ENCODE measurements around the gene CUEDC2. TPM values are rescaled to one million over a fixed set of nuclear protein-coding genes. Genes with fewer than 3 reads are reported as not detected.

CUEDC2 gene
- polyA plus RNA-seq, 1 donor from 2014 or later = 169 TPM

GRCh38 chr10:102401342-102401654 lies 31.1 kb downstream of the CUEDC2 start:
- Histone ChIP-seq H3K27me3 (ENCODE audit: insufficient read depth, low read depth, low read length) (no peaks in the 10 kb centered on the region), H3K27ac (ENCODE audit: low read length) (no peak overlapping the region), H3K4me3 (ENCODE audit: low read length) (no peak overlapping the region), H3K36me3 (ENCODE audit: insufficient read depth, low read length) (no peaks in the 10 kb centered on the region), H3K4me2 (ENCODE audit: low read length) (no peak overlapping the region), H3F3A (ENCODE audit: insufficient read depth, low read length, poor library complexity, severe bottlenecking) (no peaks in the 10 kb centered on the region), H3K9me3 (ENCODE audit: low read length) (no peaks in the 10 kb centered on the region), H3K9ac (ENCODE audit: low read length) (no peak overlapping the region), H3K9me2 (ENCODE audit: insufficient read depth, low read length) (no peaks in the 10 kb centered on the region), H2AFZ (ENCODE audit: low read depth, low read length) (no peak overlapping the region), H3K79me2 (replicated peaks; ENCODE audit: insufficient read depth, low read length) (no peaks in the 10 kb centered on the region), H4K20me1 (ENCODE audit: insufficient read depth) (no peaks in the 10 kb centered on the region)
- TF ChIP-seq TAF1 (IDR thresholded peaks at IDR 0.05; ENCODE audit: low read depth) = no peak
- TF ChIP-seq SMC3 (conservative IDR thresholded peaks at IDR 0.05; ENCODE audit: poor library complexity) = no peak
- TF ChIP-seq POLR2AphosphoS5 (IDR thresholded peaks at IDR 0.05) = no peak

GRCh38 chr10:102400598-102401341 lies 31.6 kb downstream of the CUEDC2 start:
- Histone ChIP-seq H3K27ac (ENCODE audit: low read length) (no peak overlapping the region), H3K36me3 (ENCODE audit: insufficient read depth, low read length) (no peaks in the 10 kb centered on the region), H3K79me2 (replicated peaks; ENCODE audit: insufficient read depth, low read length) (no peaks in the 10 kb centered on the region), H3K4me2 (ENCODE audit: low read length) (no peak overlapping the region), H3K9me2 (ENCODE audit: insufficient read depth, low read length) (no peaks in the 10 kb centered on the region), H2AFZ (ENCODE audit: low read depth, low read length) (no peak overlapping the region), H3K27me3 (ENCODE audit: insufficient read depth, low read depth, low read length) (peaks cover 3% of the 10 kb centered on the region), H3K4me3 (ENCODE audit: low read length) (no peak overlapping the region), H3K9me3 (ENCODE audit: low read length) (no peaks in the 10 kb centered on the region), H3F3A (ENCODE audit: insufficient read depth, low read length, poor library complexity, severe bottlenecking) (no peaks in the 10 kb centered on the region), H4K20me1 (ENCODE audit: insufficient read depth) (no peaks in the 10 kb centered on the region), H3K9ac (ENCODE audit: low read length) (no peak overlapping the region)
- TF ChIP-seq EZH2 (IDR thresholded peaks at IDR 0.05; ENCODE audit: borderline replicate concordance, insufficient read depth, low read length, poor library complexity, severe bottlenecking) (no peak), TAF1 (IDR thresholded peaks at IDR 0.05; ENCODE audit: low read depth) (no peak), RAD21 (conservative IDR thresholded peaks at IDR 0.05) (no peak)

DNA sequence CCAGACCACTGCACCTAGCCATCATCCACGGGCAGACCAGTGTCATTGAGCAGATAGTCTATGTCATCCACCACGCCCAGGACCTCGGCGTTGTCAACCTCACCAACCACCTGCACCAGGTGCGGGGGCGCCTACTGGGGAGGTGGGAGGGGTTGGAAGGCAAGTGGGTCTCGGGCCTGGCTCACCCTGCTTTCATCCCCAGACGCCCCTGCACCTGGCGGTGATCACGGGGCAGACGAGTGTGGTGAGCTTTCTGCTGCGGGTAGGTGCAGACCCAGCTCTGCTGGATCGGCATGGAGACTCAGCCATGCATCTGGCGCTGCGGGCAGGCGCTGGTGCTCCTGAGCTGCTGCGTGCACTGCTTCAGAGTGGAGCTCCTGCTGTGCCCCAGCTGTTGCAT lies 32.3 kb downstream of the CUEDC2 start:
- no peak overlapping the region for H3K27ac ChIP-seq (ENCODE audit: low read length)
- no peak overlapping the region for H2AFZ ChIP-seq (ENCODE audit: low read depth, low read length)
- H3K9me3 ChIP-seq (ENCODE audit: low read length) = no peaks in the 10 kb centered on the region
- TF ChIP-seq POLR2AphosphoS5 (IDR thresholded peaks at IDR 0.05) (no peak), SMC3 (conservative IDR thresholded peaks at IDR 0.05; ENCODE audit: poor library complexity) (no peak), EZH2 (IDR thresholded peaks at IDR 0.05; ENCODE audit: borderline replicate concordance, insufficient read depth, low read length, poor library complexity, severe bottlenecking) (no peak), MXI1 (conservative IDR thresholded peaks at IDR 0.05; ENCODE audit: poor library complexity, severe bottlenecking) (no peak), CTCF (IDR thresholded peaks at IDR 0.05; ENCODE audit: poor library complexity, severe bottlenecking) (no peak), EP300 (conservative IDR thresholded peaks at IDR 0.05; ENCODE audit: poor library complexity, severe bottlenecking) (no peak), RAD21 (conservative IDR thresholded peaks at IDR 0.05) (no peak), REST (IDR thresholded peaks at IDR 0.05; ENCODE audit: borderline replicate concordance) (no peak), TAF1 (IDR thresholded peaks at IDR 0.05; ENCODE audit: low read depth) (no peak)
- H3K36me3 ChIP-seq (ENCODE audit: insufficient read depth, low read length) = no peaks in the 10 kb centered on the region
- H3K9ac ChIP-seq (ENCODE audit: low read length) = no peak overlapping the region
- H3K4me2 ChIP-seq (ENCODE audit: low read length) = no peak overlapping the region
- H3F3A ChIP-seq (ENCODE audit: insufficient read depth, low read length, poor library complexity, severe bottlenecking) = no peaks in the 10 kb centered on the region
- peaks cover 9% of the 10 kb centered on the region for H3K27me3 ChIP-seq (ENCODE audit: insufficient read depth, low read depth, low read length)
- H3K4me3 ChIP-seq (ENCODE audit: low read length) = no peak overlapping the region
- no peaks in the 10 kb centered on the region for H3K79me2 ChIP-seq (replicated peaks; ENCODE audit: insufficient read depth, low read length)
- H3K9me2 ChIP-seq (ENCODE audit: insufficient read depth, low read length) = no peaks in the 10 kb centered on the region
- no peaks in the 10 kb centered on the region for H4K20me1 ChIP-seq (ENCODE audit: insufficient read depth)

Data from neural cell (in vitro differentiated cells).